Muscle layer of colon (tissue), 2 donors: Measurements from ENCODE around the gene NBPF1.
"Not testable (repeated sequence)": the region's sequence is repeated elsewhere in the genome, so short reads cannot be mapped to it uniquely, and the experiment has no call there.

Experiments used
- H3K27ac ChIP-seq: one replicate; pipeline ENCODE4 v1.7.0; 2013; ENCODE audit warnings: low read depth, mild to moderate bottlenecking, low read length, moderate library complexity
- H3K27me3 ChIP-seq, 2 donors: one replicate each; pipeline ENCODE4 v1.7.0; 2013; ENCODE audit warnings: low read length in 2 of 2, mild to moderate bottlenecking in 2 of 2; ENCODE audit not compliant: insufficient read depth in 2 of 2, control insufficient read depth in 1 of 2
- H3K36me3 ChIP-seq: one replicate; pipeline ENCODE4 v1.7.0; 2013; ENCODE audit warnings: mild to moderate bottlenecking, low read length; ENCODE audit not compliant: insufficient read depth
- H3K4me1 ChIP-seq: one replicate; pipeline ENCODE4 v1.7.0; 2013; ENCODE audit warnings: mild to moderate bottlenecking, low read length; ENCODE audit not compliant: insufficient read depth
- H3K4me3 ChIP-seq, 2 donors: one replicate each; pipeline ENCODE4 v1.7.0; 2013; ENCODE audit warnings: low read length in 2 of 2, low read depth in 1 of 2, mild to moderate bottlenecking in 1 of 2, moderate library complexity in 1 of 2
- H3K9ac ChIP-seq: one replicate; pipeline ENCODE4 v1.7.0; 2013; ENCODE audit warnings: low read length
- H3K9me3 ChIP-seq: one replicate; pipeline ENCODE4 v1.7.0; 2013; ENCODE audit warnings: mild to moderate bottlenecking, low read length
- donor health status: abdominal sarcoma.
- donor health status: Adenocarcinoma of cecum.

NBPF1 gene

DNA sequence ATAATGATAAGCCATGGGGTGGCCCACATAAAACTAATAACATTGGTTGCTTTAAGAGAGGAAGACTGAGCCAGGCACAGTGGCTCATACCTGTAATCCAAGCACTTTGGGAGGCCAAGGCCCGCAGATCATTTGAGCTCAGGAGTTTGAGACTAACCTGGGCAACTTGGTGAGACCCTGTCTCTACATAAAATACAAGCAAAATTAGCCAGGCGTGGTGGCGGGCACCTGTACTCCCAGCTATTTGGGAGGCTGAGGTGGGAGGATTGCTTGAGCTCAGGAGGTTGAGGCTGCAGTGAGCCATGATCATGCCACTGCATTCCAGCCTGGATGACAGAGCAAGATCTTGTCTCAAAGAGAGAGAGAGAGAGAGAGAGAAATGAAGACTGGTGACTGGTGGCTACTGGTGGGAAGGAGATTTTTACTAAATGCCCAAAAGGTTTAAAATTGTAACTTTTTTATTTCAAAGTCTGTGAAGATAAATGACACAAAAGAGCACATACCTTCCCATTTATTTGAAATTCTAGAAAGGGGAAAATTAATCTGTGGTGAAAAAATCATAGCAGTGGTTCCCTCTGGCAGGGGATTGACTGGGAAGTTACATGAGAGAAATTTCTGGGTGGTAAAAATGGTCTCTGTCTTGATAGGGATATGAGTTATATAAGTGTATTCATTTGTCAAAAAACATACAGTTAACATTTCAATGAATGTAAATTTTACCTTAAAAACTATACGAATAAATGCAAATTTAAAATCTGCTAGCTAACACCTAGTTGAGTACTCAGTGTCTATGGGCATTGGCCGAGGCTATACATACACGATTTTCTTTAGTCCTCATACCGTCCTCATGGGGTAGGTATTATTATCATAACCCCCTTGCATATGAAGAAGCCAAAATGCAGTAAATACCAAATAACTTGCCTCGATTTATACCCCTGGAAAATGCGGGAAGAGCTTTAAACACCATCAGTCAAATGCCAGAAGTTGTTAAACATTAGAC, 2.2 kb upstream of the NBPF1 start:
- Histone ChIP-seq H3K36me3 (peaks cover 7% of the 10 kb centered on the region), H3K4me3 (no peak overlapping the region), H3K27me3 (no peaks in the 10 kb centered on the region), H3K27ac (no peak overlapping the region), H3K9ac (no peak overlapping the region), H3K9me3 (no peaks in the 10 kb centered on the region), H3K4me1 (peaks cover 20% of the 10 kb centered on the region)

DNA sequence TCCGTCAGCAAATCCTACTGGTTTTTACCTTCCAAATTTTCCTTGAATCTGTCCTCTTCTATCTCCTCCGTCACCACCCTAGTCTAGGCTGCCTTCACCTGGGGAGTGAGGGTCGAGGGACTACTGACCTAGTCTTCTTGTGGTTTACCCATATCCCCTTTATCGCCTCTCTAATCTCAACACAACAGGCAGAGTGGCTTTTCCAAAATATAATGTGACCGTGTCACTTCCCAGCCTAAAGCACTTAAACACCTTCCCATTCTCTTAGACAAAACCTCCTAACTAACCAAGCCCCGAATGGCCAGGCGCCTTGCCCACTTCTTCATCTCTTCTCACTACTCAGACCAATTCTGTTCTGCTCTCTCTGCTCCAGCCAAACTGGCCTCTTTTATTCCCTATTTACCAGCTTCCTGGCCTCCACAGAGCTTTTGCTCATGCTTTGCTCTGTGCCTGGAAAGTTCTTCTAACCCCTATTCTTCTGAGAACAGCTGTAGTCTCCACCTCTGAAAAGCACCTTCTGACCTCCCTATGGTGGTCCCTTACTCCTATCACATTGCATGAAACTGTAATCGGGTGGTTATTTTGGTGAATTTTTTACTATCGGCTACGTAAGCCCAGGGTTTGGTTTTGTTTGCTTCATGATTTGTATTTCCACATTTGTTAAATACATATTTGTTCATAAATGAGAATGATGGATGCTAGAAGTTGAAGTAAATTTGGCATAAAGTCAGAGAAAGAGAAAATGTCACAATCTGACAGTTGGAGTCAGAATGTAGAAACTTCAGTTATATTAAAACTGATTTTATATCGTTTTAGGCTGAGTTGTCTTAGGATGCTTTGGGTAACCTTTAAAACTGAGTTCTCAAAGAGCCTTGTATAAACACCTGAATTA, 1.2 kb upstream of the NBPF1 start:
- H3K4me3 ChIP-seq, result no peak overlapping the region
- no peaks in the 10 kb centered on the region for H3K9me3 ChIP-seq
- H3K27me3 ChIP-seq, result no peaks in the 10 kb centered on the region
- peaks cover 7% of the 10 kb centered on the region for H3K36me3 ChIP-seq
- H3K4me1 ChIP-seq, result peaks cover 20% of the 10 kb centered on the region
- no peak overlapping the region for H3K9ac ChIP-seq
- H3K27ac ChIP-seq, result no peak overlapping the region

DNA sequence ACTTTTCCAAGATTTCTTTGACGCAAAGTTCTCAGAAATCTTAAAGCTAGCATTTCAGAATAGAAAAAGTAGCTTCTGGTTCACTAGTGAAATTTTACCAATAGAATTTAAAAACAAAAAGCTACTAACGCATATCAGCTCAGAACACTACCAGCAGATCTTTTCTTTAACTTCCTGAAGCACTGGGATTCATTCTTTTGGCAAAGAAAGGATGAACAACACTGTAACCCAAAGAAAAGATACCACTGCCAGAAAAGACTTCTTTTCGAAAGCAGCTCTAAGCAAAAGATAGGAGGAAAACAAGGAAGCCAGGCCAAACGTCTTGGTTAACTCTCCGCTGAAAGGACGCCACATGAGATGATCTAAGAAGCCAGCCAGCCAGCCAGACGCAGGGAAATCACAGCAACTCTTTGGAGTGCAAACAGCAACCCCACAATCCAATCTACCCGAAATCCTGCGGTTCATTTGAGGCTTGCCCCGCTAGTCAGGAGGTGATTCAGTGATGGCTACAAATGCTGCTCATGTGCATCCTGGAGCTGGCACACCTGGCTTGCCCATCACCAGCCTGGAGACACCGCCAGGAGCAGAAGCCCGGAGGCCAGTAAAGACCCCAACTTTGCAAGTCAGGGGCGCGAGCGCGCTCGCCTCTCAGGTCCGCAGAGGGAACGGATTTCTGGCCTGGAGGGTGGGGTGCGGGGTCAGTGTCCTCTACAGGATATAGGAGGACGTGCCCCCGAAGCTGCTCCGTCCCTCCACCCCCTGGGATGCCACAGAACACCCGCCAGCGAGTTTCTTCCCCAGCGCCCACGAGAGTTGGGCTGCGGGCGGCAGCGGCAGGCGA, 812 bp downstream of the NBPF1 start:
- H3K4me1 ChIP-seq, result peaks cover 20% of the 10 kb centered on the region
- H3K4me3 ChIP-seq, result peak overlapping the region; percentile 82 to 92
- peak overlapping the region; percentile 17 for H3K9ac ChIP-seq
- no peaks in the 10 kb centered on the region for H3K27me3 ChIP-seq
- peaks cover 10% of the 10 kb centered on the region for H3K36me3 ChIP-seq
- peak overlapping the region; percentile 88 for H3K27ac ChIP-seq
- H3K9me3 ChIP-seq, result no peaks in the 10 kb centered on the region

- Histone ChIP-seq H3K27ac (peak overlapping the region; percentile 88), H3K36me3 (peaks cover 16% of the 10 kb centered on the region), H3K4me1 (peaks cover 20% of the 10 kb centered on the region), H3K4me3 (peak overlapping the region; percentile 82 to 92), H3K9ac (peak overlapping the region; percentile 17)
- H3K9me3 ChIP-seq, H3K27me3 ChIP-seq: not testable (repeated sequence)
Measured at GRCh38 chr1:16611981-16612331, 1.4 kb downstream of the NBPF1 start.

DNA sequence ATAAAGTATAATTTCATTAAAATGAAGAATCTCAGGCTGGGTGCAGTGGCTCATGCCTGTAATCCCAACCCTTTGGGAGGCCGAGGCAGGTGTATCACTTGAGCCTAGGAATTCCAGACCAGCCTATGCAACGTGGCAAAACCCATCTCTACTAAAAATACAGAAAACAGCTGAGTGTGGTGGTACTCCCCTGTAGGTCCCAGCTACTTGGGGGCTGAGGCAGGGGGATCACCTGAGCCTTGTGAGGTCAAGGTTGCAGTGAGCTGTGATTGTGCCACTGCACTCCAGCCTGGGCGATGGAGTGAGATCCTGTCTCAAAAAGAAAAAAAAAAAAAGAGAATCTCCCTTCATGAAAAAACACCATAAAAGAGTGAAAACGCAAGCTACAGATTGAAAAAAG, 2.2 kb downstream of the NBPF1 start:
- H3K9ac ChIP-seq, H3K27me3 ChIP-seq, H3K27ac ChIP-seq, H3K9me3 ChIP-seq, H3K4me3 ChIP-seq: not testable (repeated sequence)
- H3K36me3 ChIP-seq, result peaks cover 24% of the 10 kb centered on the region
- H3K4me1 ChIP-seq, result peaks cover 20% of the 10 kb centered on the region

- peaks cover 30% of the 10 kb centered on the region for H3K36me3 ChIP-seq
- H3K4me1 ChIP-seq, result peaks cover 20% of the 10 kb centered on the region
- not testable (repeated sequence) for H3K9ac ChIP-seq, H3K27me3 ChIP-seq, H3K4me3 ChIP-seq, H3K27ac ChIP-seq, H3K9me3 ChIP-seq
Measured at GRCh38 chr1:16610553-16610952, 2.8 kb downstream of the NBPF1 start.

GRCh38 chr1:16609761-16610160, 3.6 kb downstream of the NBPF1 start:
- not testable (repeated sequence) for H3K4me3 ChIP-seq, H3K9ac ChIP-seq, H3K27me3 ChIP-seq, H3K9me3 ChIP-seq, H3K27ac ChIP-seq
- peaks cover 20% of the 10 kb centered on the region for H3K4me1 ChIP-seq
- peaks cover 38% of the 10 kb centered on the region for H3K36me3 ChIP-seq

GRCh38 chr1:16608838-16609560, 4.4 kb downstream of the NBPF1 start:
- Histone ChIP-seq H3K9ac (no peak overlapping the region), H3K27ac (no peak overlapping the region), H3K27me3 (no peaks in the 10 kb centered on the region)

DNA sequence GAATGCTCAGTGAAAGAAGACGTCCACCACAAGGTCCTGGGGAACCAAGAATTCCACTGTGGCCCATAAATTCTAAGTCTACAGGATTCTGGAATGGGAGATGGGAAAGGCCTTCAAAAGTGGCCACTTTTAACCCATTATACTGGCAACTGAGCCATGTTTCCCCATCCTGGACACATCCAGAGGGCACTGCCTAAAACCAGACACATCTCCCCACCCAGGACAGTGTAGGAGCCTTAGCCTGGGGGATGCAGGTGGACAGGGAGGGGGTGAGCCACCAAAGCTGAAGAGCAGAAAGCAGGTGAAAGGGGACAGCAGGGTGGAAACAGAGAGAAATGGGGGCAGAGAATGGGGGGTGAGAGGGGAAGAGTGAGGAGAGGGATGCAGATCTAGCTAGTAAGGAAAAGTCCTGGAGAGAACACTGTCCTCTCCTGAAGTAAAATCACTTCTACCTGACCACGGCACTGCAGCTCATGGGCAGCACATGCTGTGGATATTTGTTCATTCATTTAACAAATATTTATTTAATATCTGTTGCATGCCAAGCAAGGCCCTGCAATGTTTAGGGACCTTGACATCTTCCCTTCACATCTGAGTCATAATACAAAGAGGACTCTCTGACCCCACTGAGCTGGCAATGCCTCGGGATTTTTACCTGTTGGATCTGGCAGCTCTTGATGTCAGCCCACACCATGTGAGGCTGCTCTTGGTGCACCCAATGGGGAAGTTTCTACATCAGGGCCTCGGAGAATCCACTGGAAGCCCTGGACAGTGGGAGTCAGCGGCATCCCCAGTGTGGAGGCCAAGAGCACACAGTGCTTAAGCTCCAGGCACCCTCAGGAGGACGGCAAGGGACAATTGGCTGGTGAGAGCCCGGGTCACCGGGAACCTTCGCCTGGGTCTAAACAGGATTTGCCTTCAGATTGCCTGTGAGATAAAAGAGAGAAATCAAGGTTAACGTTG, 5.2 kb downstream of the NBPF1 start:
- Histone ChIP-seq H3K4me1 (peaks cover 13% of the 10 kb centered on the region), H3K36me3 (peaks cover 38% of the 10 kb centered on the region)
- not testable (repeated sequence) for H3K9ac ChIP-seq, H3K27me3 ChIP-seq, H3K9me3 ChIP-seq, H3K4me3 ChIP-seq, H3K27ac ChIP-seq

More at GRCh38 chr1:16608838-16609560, 4.4 kb downstream of the NBPF1 start:
- Histone ChIP-seq H3K4me1 (peaks cover 18% of the 10 kb centered on the region), H3K9me3 (no peaks in the 10 kb centered on the region), H3K36me3 (peaks cover 38% of the 10 kb centered on the region), H3K4me3 (no peak overlapping the region)

DNA sequence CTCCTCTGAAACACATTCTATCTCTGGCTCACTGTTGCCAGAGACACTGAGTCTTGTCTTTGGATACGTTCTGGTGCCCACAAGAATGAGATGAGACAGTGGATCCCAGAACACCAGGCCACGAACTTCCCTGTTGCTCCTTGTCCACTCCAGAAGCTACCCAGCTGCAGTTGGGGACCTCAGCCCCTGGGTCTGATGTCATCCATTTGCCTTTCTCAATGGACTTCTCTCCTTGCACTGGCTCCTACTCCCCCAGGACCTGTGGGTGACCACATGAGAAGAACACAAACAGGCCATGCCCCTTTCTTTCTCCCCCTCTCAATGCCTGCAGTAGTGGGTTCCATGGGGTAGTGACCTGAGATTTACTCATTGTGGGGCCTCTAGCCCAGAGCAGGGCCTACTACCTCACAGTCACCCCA, 5.9 kb downstream of the NBPF1 start:
- Histone ChIP-seq H3K27ac (no peak overlapping the region), H3K4me1 (peaks cover 10% of the 10 kb centered on the region), H3K36me3 (peaks cover 38% of the 10 kb centered on the region), H3K27me3 (no peaks in the 10 kb centered on the region), H3K4me3 (no peak overlapping the region), H3K9me3 (no peaks in the 10 kb centered on the region), H3K9ac (no peak overlapping the region)
